Activated CD4-positive, alpha-beta T cell treated with anti-CD3 and anti-CD28 coated beads for 36 hours (primary cell): ENCODE data around the gene HMHB1. TPM values are rescaled to one million over a fixed set of nuclear protein-coding genes. Genes with fewer than 3 reads are reported as not detected.
"Not testable (repeated sequence)": the region's sequence is repeated elsewhere in the genome, so short reads cannot be mapped to it uniquely, and the experiment has no call there.

ENCODE experiments used
- ATAC-seq: fragments of 200-7000 bp; cut with Tn5 transposase; one replicate; pipeline ENCODE4 v1.10.0; 2021; ENCODE audit warnings: mild to moderate bottlenecking, moderate library complexity
- CTCF ChIA-PET: fragments of 350-600 bp; sonication (Branson Sonifier 250); formaldehyde crosslinking; loops from one replicate; lab custom pipeline; 2021; ENCODE audit warnings: antibody characterized with exemption; lab: Charles Lee
- POLR2A ChIA-PET: fragments of 350-600 bp; sonication (Branson Sonifier 250); formaldehyde crosslinking; loops from one replicate; lab custom pipeline; 2021; ENCODE audit warnings: antibody characterized with exemption, inconsistent platforms; lab: Charles Lee
- DNase-seq: peaks from one replicate; pipeline ENCODE4 v3.0.0-alpha.2; 2020
- H3K27ac Mint-ChIP-seq: one replicate; pipeline ENCODE4 v1.8.0; 2021; ENCODE audit warnings: mixed read lengths
- H3K27me3 Mint-ChIP-seq: one replicate; pipeline ENCODE4 v1.8.0; 2021; ENCODE audit warnings: mixed read lengths
- H3K36me3 Mint-ChIP-seq: one replicate; pipeline ENCODE4 v1.8.0; 2021; ENCODE audit warnings: low read depth, mixed read lengths
- H3K4me1 Mint-ChIP-seq: one replicate; pipeline ENCODE4 v1.8.0; 2021; ENCODE audit warnings: mixed read lengths
- H3K4me3 Mint-ChIP-seq: one replicate; pipeline ENCODE4 v1.8.0; 2021; ENCODE audit warnings: mild to moderate bottlenecking, moderate library complexity, mixed read lengths
- H3K9me3 Mint-ChIP-seq: one replicate; pipeline ENCODE4 v1.8.0; 2021; ENCODE audit warnings: low read depth, mixed read lengths
- intact Hi-C, 2 experiments: fragments of 100-400 bp; cut with DNase I in 1 of 2; cut with micrococcal nuclease in 1 of 2; formaldehyde crosslinking; loops; one replicate each; pipeline versions ENCODE4 v1.14.2 to v1.15.1; 2022 to 2024; cut with DNase I, micrococcal nuclease
- total RNA-seq, 2 experiments: library from RNA; stranded (reverse); gene quantifications; one replicate each; pipeline ENCODE4 v1.2.3, GENCODE V29; 2021

HMHB1 gene
- total RNA-seq, 2 experiments from 2014 or later = not detected

DNA sequence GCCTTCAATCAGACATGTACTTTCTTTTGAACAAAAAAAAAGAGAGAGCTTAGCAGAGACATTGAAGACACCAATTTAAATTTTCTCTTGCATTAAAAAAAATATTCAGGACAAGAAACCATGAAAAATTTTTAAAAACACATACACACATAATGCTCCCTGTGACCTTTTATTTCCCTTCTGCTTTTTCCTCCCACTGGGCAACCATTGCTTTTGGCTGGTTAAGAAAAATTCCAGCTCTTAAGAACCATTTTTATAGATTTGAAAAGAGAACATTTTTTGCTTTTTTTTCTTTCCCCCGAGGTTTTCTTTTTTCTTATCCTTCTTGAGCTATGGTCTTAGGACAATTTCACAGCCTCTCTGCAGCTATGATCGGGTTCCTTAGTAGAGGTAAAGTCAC lies 6.1 kb upstream of the HMHB1 start:
- intact Hi-C loops = no loop called here
- Mint-ChIP-seq H3K36me3 (no peaks in the 10 kb centered on the region), H3K4me3 (no peak overlapping the region)

DNA sequence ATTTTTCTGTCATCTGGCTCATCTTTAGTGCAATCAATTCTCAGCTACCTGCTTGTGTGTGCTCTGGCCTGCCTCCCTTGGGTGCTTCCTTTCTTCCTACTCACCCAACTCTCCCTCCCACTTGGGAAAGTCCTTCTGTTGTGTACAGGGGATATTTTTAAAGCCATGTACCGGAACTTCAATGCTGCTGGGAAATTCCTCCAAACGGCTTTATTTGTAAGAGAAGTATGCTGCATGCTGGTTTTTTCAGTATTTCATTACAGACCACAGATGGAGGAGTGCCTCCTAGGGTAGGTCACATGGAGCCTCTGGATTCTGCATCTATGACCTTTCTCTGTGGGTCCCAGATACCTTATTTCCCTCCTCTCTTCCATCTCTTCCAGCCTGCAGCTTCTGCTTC lies 5.4 kb upstream of the HMHB1 start:
- Mint-ChIP-seq H3K27me3 (no peaks in the 10 kb centered on the region), H3K9me3 (no peaks in the 10 kb centered on the region), H3K4me3 (no peak overlapping the region), H3K36me3 (no peaks in the 10 kb centered on the region), H3K27ac (no peak overlapping the region), H3K4me1 (peaks cover 3% of the 10 kb centered on the region)
- POLR2A ChIA-PET = no interaction called here
- intact Hi-C loops = no loop called here
- ATAC-seq (no peak), DNase-seq (no peak)
- CTCF ChIA-PET = interaction anchor here (1.3 kb wide), 1 partner anchor 11 kb away, joined by 4 read pairs; no protein-coding TSS in a partner anchor

More for the DNA sequence above, 6.1 kb upstream of the HMHB1 start:
- CTCF ChIA-PET = interaction anchor here (1.3 kb wide), 1 partner anchor 10 kb away, joined by 4 read pairs; no protein-coding TSS in a partner anchor
- Mint-ChIP-seq H3K9me3 (no peaks in the 10 kb centered on the region), H3K27ac (no peak overlapping the region), H3K27me3 (no peaks in the 10 kb centered on the region), H3K4me1 (peaks cover 2% of the 10 kb centered on the region)
- no peak for ATAC-seq
- no peak for DNase-seq
- POLR2A ChIA-PET = no interaction called here

DNA sequence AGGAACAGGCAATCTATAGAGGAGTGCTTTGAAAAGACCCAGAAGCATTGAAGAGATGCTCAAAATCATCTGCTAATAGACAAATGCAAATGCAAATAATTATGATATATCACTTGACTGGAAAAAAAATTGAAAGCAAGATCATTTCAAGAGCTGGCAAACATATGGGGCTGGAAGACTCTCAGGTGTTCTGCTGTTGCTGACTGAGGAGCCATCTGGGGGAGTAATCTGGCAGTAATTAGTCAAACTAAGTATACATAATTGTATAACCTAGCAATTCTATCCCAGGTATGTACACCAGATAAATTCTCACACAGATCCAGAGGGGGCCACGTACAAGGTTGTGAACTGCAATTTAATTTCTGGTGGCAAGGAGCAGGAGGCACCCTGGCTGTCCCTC lies 4.6 kb upstream of the HMHB1 start:
- ATAC-seq (no peak), DNase-seq (no peak)
- Mint-ChIP-seq H3K27me3 (peaks cover 4% of the 10 kb centered on the region), H3K4me1 (peaks cover 11% of the 10 kb centered on the region), H3K27ac (no peak overlapping the region), H3K36me3 (no peaks in the 10 kb centered on the region), H3K4me3 (no peak overlapping the region), H3K9me3 (no peaks in the 10 kb centered on the region)
- POLR2A ChIA-PET = no interaction called here
- CTCF ChIA-PET = no interaction called here
- intact Hi-C loops = no loop called here

DNA sequence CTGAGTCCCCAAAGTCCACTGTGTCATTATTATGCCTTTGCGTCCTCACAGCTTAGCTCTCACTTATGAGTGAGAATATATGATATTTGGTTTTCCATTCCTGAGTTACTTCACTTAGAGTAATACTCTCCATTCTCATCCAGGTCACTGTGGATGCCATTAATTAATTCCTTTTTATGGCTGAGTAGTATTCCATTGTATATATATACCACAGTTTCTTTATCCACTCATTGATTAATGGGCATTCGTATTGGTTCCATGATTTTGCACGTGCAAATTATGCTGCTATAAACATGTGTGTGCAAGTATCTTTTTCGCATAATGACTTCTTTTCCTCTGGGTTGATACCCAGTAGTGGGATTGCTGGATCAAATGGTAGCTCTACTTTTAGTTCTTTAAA lies 4.4 kb downstream of the HMHB1 start:
- H3K9me3 Mint-ChIP-seq, H3K27ac Mint-ChIP-seq, POLR2A ChIA-PET, ATAC-seq, DNase-seq, H3K27me3 Mint-ChIP-seq, H3K4me3 Mint-ChIP-seq, CTCF ChIA-PET, intact Hi-C loops, H3K36me3 Mint-ChIP-seq: not testable (repeated sequence)
- H3K4me1 Mint-ChIP-seq = peaks cover 13% of the 10 kb centered on the region

DNA sequence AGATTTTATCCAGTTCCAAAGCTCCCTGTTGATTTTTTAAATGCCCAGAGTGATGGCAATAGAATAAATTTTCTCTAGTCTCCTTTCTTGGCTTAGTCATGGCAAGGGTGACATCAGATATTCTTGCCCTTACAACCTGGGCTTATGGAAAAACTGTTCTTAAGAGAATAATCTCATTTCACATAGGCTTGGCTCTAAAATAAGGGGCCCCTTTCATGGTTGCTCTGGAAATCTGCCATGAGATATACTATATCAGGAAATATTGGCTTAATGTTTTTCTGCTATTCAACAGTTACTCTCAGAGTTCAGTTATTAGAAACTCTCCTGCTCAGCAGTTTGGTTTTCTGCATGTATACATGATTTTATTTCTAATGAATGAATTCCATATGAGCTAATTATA lies 7.8 kb downstream of the HMHB1 start:
- CTCF ChIA-PET = interaction anchor here (1.1 kb wide), 1 partner anchor 18 kb away, joined by 3 read pairs; no protein-coding TSS in a partner anchor
- no peaks in the 10 kb centered on the region for H3K36me3 Mint-ChIP-seq
- H3K4me3 Mint-ChIP-seq = no peak overlapping the region
- intact Hi-C loops = loop anchor here (10.0 kb wide), 3 partner anchors 145 to 595 kb away; no protein-coding TSS in a partner anchor
- POLR2A ChIA-PET = interaction anchor here (0.6 kb wide), 1 partner anchor 18 kb away, joined by 3 read pairs; no protein-coding TSS in a partner anchor
- no peak overlapping the region for H3K27ac Mint-ChIP-seq
- H3K9me3 Mint-ChIP-seq = no peaks in the 10 kb centered on the region
- DNase-seq = no peak
- H3K27me3 Mint-ChIP-seq = peaks cover 4% of the 10 kb centered on the region
- no peaks in the 10 kb centered on the region for H3K4me1 Mint-ChIP-seq
- no peak for ATAC-seq

DNA sequence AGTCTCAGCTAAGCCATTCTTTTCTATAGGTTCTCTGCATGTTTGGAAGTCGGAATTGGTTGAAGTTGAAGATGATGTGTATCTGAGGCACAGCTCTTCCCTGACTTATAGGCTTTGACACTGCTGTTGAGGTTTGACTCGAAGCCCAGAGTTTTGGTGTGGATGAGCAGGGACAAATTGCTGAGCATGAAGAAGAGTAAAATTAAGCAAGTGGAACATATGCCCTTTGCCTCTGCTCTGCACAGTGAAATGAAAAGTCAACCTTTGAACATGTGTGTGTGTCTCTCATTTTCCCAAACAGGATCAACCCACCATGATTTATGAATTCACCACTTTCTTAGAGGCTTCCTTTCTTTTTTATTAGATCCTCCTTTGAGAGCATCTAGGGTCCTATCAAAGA lies 8.5 kb downstream of the HMHB1 start:
- POLR2A ChIA-PET = interaction anchor here (0.6 kb wide), 1 partner anchor 19 kb away, joined by 3 read pairs; no protein-coding TSS in a partner anchor
- Mint-ChIP-seq H3K9me3 (no peaks in the 10 kb centered on the region), H3K27me3 (peaks cover 4% of the 10 kb centered on the region), H3K4me3 (no peak overlapping the region), H3K27ac (no peak overlapping the region), H3K36me3 (no peaks in the 10 kb centered on the region), H3K4me1 (no peaks in the 10 kb centered on the region)
- DNase-seq (no peak), ATAC-seq (no peak)
- intact Hi-C loops = loop anchor here (10.0 kb wide), 3 partner anchors 144 to 596 kb away; no protein-coding TSS in a partner anchor
- CTCF ChIA-PET = interaction anchor here (1.1 kb wide), 1 partner anchor 19 kb away, joined by 3 read pairs; no protein-coding TSS in a partner anchor

DNA sequence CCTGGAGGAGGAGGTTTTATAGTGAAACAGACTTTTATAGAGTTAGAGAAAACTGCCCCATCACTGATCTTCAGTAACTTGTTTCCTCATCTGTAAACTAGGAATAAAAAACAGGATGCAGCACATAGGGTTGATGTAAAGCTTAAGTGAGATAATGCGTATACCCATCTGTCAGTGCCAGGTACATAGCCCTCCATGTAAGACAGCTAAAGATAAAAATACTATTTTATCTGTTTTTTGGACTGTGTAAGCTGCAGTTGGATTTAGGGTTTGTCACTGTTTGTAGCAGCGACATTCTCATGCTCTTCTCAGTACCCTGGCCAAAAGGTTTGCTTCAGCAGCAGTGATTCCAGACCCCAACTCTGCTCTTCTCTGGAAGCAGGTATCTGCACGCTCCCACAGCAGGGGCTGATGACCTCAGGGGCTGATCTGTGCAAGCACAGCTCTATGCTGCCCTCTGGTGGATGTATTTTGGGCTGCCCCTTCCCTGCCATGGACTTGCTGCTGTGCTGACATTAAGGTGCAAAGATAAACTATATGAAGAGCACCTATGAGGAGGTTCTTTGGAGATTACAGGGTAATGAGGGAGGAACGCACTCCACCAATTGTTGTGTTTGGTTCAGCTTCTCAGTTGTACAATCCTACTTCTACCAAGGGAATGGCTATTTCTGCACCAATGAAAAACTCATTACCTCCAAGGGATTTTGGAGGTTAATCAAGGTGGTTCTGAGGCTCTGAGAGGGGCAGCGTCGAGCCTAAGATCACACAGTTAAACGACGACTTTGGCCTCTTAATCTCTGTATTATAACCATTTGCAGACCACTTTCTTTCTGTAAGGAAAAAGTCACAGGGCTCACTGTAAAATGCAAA lies 13.1 kb downstream of the HMHB1 start:
- ChIA-PET CTCF (interaction anchor here (0.5 to 3.1 kb wide), 17 partner anchors 10 to 822 kb away, joined by 3 to 15 read pairs (median 4); no protein-coding TSS in a partner anchor), POLR2A (no interaction called here)
- DNase-seq (peak; percentile 91), ATAC-seq (peak; percentile 70)
- Mint-ChIP-seq H3K9me3 (no peaks in the 10 kb centered on the region), H3K4me1 (peaks cover 18% of the 10 kb centered on the region), H3K27ac (no peak overlapping the region), H3K27me3 (peaks cover 2% of the 10 kb centered on the region), H3K4me3 (no peak overlapping the region), H3K36me3 (no peaks in the 10 kb centered on the region)
- intact Hi-C loops = loop anchor here (1.0 to 10.0 kb wide), 15 partner anchors 128 to 904 kb away; partner anchors contain the start of gene NR3C1 (in 2 of the 2)

DNA sequence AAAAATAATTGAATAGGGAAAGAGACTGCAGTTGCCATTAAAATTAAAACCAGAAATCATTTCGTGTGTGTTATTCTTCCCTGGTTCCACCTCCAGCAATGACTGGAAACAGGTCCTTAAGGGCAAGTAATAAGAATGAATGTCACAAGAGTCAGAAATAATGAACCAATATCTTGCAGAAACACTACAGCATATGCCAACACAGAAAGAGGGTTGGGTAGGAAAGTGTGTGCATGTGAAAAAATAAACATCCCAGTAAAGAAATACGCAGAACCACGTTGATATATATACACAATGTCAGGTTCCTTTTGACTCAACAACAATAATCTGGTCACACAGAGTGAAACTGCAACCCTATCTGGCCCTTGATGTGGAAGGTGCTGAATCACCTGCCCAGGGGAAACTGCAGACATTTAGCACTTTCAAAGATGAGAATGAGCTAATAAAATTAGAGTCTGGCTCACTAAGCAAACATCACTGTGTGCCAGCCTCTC lies 15.0 kb downstream of the HMHB1 start:
- Mint-ChIP-seq H3K4me1 (peaks cover 18% of the 10 kb centered on the region), H3K9me3 (no peaks in the 10 kb centered on the region), H3K27ac (no peak overlapping the region), H3K36me3 (no peaks in the 10 kb centered on the region), H3K27me3 (no peaks in the 10 kb centered on the region), H3K4me3 (no peak overlapping the region)
- intact Hi-C loops = loop anchor here (1.0 to 10.0 kb wide), 11 partner anchors 130 to 818 kb away; partner anchors contain the start of gene NR3C1 (in 1 of the 2)
- ATAC-seq (peak; percentile 78), DNase-seq (peak; percentile 66)
- ChIA-PET POLR2A (no interaction called here), CTCF (interaction anchor here (0.6 to 3.1 kb wide), 9 partner anchors 9 to 824 kb away, joined by 3 to 15 read pairs (median 3); no protein-coding TSS in a partner anchor)

DNA sequence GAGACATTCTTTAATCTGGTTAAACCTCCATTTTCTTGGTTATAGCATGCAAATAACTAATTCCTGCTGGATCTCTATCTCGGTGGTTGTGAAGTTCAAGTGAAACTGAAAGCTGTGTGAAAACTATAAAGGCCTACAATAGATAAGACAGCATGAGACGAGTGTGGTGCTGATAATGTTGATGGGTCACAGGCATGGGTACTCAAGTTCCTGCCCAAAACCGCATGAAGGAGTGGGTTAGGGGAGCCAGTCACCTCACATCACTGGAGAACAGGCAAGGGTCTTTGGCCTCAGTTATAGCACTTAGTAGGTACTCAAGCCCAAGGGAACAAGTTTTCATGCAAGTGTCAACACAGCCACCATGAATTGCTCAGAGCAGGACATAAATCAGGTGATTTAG lies 16.7 kb downstream of the HMHB1 start:
- Mint-ChIP-seq H3K4me1 (peaks cover 18% of the 10 kb centered on the region), H3K27me3 (no peaks in the 10 kb centered on the region), H3K36me3 (no peaks in the 10 kb centered on the region), H3K27ac (peak overlapping the region; percentile 21), H3K4me3 (peak overlapping the region; percentile 37), H3K9me3 (no peaks in the 10 kb centered on the region)
- ChIA-PET CTCF (interaction anchor here (0.8 to 2.0 kb wide), 3 partner anchors 10 to 424 kb away, joined by 4 to 7 read pairs (median 6); no protein-coding TSS in a partner anchor), POLR2A (no interaction called here)
- peak; percentile 47 for ATAC-seq
- intact Hi-C loops = loop anchor here (1.0 to 10.0 kb wide), 9 partner anchors 131 to 604 kb away; partner anchors contain the start of gene NR3C1 (in 1 of the 2)
- DNase-seq = peak; percentile 8

DNA sequence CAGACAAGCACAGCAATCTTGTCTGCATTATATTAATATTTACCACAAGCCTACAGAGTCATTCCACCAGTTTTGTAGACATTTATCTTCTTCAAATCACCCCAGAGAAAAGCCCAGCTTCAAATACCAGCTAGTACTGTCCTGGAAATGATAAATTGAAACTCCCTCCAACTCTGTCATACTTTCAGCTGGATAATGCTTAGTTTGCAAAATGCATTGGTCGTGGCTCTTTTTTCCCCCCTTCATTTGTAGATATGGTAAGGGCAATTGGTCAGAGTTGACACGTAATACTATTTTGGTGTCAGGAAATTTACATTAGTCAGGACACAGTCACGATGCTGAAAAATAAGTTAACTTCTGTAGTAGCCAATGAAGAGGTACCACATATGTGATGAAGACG lies 21.2 kb downstream of the HMHB1 start:
- no peak overlapping the region for H3K4me3 Mint-ChIP-seq
- no peak for DNase-seq
- H3K9me3 Mint-ChIP-seq = no peaks in the 10 kb centered on the region
- H3K27me3 Mint-ChIP-seq = no peaks in the 10 kb centered on the region
- peaks cover 7% of the 10 kb centered on the region for H3K4me1 Mint-ChIP-seq
- CTCF ChIA-PET = no interaction called here
- ATAC-seq = no peak
- no peaks in the 10 kb centered on the region for H3K36me3 Mint-ChIP-seq
- POLR2A ChIA-PET = no interaction called here
- no peak overlapping the region for H3K27ac Mint-ChIP-seq
- intact Hi-C loops = no loop called here

DNA sequence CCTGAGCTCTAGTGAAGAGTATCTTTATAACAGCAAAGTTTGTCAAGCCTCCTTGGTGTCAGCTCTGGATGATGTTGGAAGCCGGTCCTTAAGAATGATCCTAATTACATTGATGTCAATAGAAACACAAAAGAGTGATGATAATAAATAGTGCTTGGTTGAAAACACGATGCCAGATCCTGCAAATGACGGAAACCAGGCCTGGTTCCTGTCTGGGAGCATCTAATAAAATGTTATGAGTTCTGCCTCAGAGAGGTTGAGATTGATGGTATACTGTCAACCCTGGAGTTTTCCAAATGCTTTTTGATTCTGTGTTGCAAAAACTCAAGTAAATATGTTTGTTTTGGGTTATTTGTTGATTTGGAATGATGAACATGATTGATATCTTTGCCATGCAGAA lies 23.3 kb downstream of the HMHB1 start:
- H3K4me3 Mint-ChIP-seq = no peak overlapping the region
- no peak for ATAC-seq
- H3K27me3 Mint-ChIP-seq = no peaks in the 10 kb centered on the region
- no peak for DNase-seq
- H3K36me3 Mint-ChIP-seq = no peaks in the 10 kb centered on the region
- ChIA-PET POLR2A (no interaction called here), CTCF (no interaction called here)
- H3K9me3 Mint-ChIP-seq = no peaks in the 10 kb centered on the region
- no peak overlapping the region for H3K27ac Mint-ChIP-seq
- intact Hi-C loops = no loop called here
- H3K4me1 Mint-ChIP-seq = no peaks in the 10 kb centered on the region
